Measurements from ENCODE around the gene LAYN. TPM values are rescaled to one million over a fixed set of nuclear protein-coding genes. Genes with fewer than 3 reads are reported as not detected.

The LAYN gene
- total RNA-seq, 1 donor from 2014 or later = 15.0 TPM

- Histone ChIP-seq H3K4me3 (peak overlapping the region; percentile 71), H3K27me3 (ENCODE audit: low read depth) (peaks cover 11% of the 10 kb centered on the region), H3K9me3 (no peaks in the 10 kb centered on the region), H3K36me3 (no peaks in the 10 kb centered on the region), H3K4me1 (peaks cover 28% of the 10 kb centered on the region), H3K27ac (peak overlapping the region; percentile 78)
- no peak for TF ChIP-seq CTCF (IDR thresholded peaks at IDR 0.05)
- ATAC-seq (no peak), DNase-seq (no peak)
- intact Hi-C loops (cut with DNase I) = no loop called here
Observed at GRCh38 chr11:111539426-111540113, 950 bp upstream of the LAYN start.

DNA sequence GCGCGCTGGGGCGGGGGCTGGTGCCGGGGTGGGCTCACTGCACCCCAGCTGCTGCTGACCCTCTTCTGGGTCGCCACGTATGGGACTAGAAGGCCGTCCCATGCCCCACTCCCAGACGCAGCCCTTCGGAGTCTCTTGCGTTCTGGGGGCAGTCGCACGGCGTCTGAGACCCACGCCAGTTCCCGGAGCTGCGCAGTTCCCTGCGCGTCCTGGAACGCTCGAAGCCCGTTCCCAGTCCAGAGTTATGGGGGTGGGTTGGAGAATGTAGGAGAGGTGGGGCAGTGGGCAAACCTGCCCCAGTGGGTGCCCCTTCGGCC, 375 bp downstream of the LAYN start:
- no peaks in the 10 kb centered on the region for H3K36me3 ChIP-seq
- TF ChIP-seq CTCF (IDR thresholded peaks at IDR 0.05) = no peak
- H3K4me1 ChIP-seq = peaks cover 28% of the 10 kb centered on the region
- DNase-seq = no peak
- H3K4me3 ChIP-seq = peak overlapping the region; percentile 71
- peaks cover 11% of the 10 kb centered on the region for H3K27me3 ChIP-seq (ENCODE audit: low read depth)
- ATAC-seq = peak; percentile 54 to 62
- no peaks in the 10 kb centered on the region for H3K9me3 ChIP-seq
- H3K27ac ChIP-seq = peak overlapping the region; percentile 78
- intact Hi-C loops (cut with DNase I) = no loop called here

GRCh38 chr11:111541254-111542061, 938 bp downstream of the LAYN start:
- TF ChIP-seq CTCF (IDR thresholded peaks at IDR 0.05) = no peak
- peak; percentile 68 to 73 for ATAC-seq
- H3K27ac ChIP-seq = peak overlapping the region; percentile 78
- peaks cover 11% of the 10 kb centered on the region for H3K27me3 ChIP-seq (ENCODE audit: low read depth)
- peak; percentile 60 for DNase-seq
- H3K4me3 ChIP-seq = peak overlapping the region; percentile 71
- intact Hi-C loops (cut with DNase I) = no loop called here
- H3K36me3 ChIP-seq = peaks cover 4% of the 10 kb centered on the region
- peaks cover 28% of the 10 kb centered on the region for H3K4me1 ChIP-seq
- no peaks in the 10 kb centered on the region for H3K9me3 ChIP-seq

DNA sequence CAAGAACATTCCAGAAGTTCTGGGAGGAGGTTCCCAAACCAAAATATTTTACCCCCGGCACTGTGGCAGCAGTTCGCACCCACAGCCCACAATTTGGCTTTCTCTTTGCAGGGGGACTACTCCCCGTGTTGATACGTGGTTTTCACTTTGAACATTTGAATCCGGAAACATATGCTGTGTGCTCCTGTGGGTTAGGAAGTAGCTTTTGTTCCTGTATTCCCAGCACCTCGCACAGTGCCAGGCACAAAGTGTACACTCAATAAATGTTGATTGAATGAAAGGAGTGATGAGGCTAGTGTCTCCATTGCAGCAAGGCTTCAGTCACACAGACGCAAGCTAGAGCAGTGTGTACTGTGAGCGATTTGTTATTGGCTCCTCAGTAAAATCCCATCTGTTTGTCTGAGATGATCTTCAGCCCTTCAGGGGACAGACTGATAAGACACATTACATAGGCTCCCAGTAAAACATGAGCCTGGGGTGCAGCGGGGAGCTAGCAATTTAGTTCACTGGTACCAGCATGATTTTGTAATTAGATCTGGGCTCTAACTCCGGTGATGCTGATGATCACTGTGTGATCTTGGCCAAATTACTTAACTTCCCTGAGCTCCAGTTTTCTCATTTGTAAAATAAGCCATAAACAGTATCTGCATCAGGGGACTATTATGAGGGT, 2.2 kb downstream of the LAYN start:
- ATAC-seq = no peak
- intact Hi-C loops (cut with DNase I) = no loop called here
- H3K4me1 ChIP-seq = peaks cover 28% of the 10 kb centered on the region
- H3K27me3 ChIP-seq (ENCODE audit: low read depth) = peaks cover 11% of the 10 kb centered on the region
- no peak overlapping the region for H3K27ac ChIP-seq
- no peak for TF ChIP-seq CTCF (IDR thresholded peaks at IDR 0.05)
- no peak overlapping the region for H3K4me3 ChIP-seq
- no peaks in the 10 kb centered on the region for H3K9me3 ChIP-seq
- DNase-seq = no peak
- peaks cover 10% of the 10 kb centered on the region for H3K36me3 ChIP-seq

DNA sequence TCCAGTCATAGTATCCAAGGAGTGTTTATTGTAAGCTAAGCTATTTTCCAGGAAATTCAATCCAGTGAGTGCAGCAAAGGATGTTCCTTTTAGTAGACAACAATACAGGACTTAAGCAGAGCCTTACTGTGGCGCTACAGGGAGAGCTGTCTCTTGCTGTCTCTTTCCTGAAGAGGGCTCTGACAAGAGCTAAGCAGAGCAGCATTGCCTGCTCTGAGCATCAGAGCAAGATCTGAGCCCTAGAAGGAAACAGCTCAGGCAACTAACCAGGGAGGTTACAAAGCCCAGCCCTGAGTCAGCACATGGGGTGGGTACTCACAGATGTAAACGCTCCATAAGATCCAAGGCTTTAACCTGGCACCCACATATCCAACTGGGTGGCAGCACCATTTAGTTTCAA, 8.0 kb downstream of the LAYN start:
- intact Hi-C loops (cut with DNase I) = no loop called here
- Histone ChIP-seq H3K27ac (no peak overlapping the region), H3K4me3 (no peak overlapping the region), H3K9me3 (no peaks in the 10 kb centered on the region), H3K27me3 (ENCODE audit: low read depth) (no peaks in the 10 kb centered on the region), H3K4me1 (no peaks in the 10 kb centered on the region), H3K36me3 (peaks cover 12% of the 10 kb centered on the region)
- no peak for TF ChIP-seq CTCF (IDR thresholded peaks at IDR 0.05)
- no peak for ATAC-seq
- DNase-seq = no peak

Measured in lower lobe of right lung (tissue), 2 donors.